ENCODE results near the gene CMTM8. TPM values are rescaled to one million over a fixed set of nuclear protein-coding genes. Genes with fewer than 3 reads are reported as not detected.

CMTM8 gene
- total RNA-seq, 1 experiment from 2014 or later = 9.0 TPM

DNA sequence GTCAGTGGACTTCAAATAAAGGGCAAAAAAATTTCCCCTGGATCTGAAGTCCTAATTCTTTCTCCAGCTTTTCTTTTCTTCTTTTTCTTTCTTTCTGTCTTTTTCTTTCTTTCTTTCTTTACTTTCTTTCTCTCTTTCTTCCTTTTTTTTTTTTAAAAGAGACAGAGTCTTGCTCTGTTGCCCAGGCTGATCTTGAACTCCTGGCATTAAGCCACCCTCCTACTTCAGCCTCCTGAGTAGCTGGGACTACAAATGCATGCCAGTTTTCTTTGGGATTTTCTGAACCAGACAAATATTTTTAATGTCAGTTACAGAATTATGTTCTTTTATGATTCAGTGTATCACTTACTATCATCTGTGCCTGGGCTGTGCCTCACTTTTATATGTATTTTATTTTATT lies 45.4 kb upstream of the CMTM8 start:
- ChIA-PET CTCF (no interaction called here), POLR2A (no interaction called here)
- H3K27me3 Mint-ChIP-seq (ENCODE audit: low read depth) = no peaks in the 10 kb centered on the region
- H3K27ac Mint-ChIP-seq = no peak overlapping the region
- no peaks in the 10 kb centered on the region for H3K36me3 Mint-ChIP-seq
- DNase-seq (ENCODE audit: low spot score) (no peak), ATAC-seq (no peak)
- TF ChIP-seq TEAD4 (CRISPR knock-in tag; IDR thresholded peaks at IDR 0.05) (no peak), ESRRA (CRISPR knock-in tag; IDR thresholded peaks at IDR 0.05; ENCODE audit: borderline replicate concordance) (no peak), SMAD4 (CRISPR knock-in tag; IDR thresholded peaks at IDR 0.05) (no peak), KAT7 (CRISPR knock-in tag; IDR thresholded peaks at IDR 0.05; ENCODE audit: borderline replicate concordance) (no peak), TP53 (CRISPR knock-in tag; IDR thresholded peaks at IDR 0.05) (no peak), CREM (CRISPR knock-in tag; IDR thresholded peaks at IDR 0.05) (no peak), SP1 (CRISPR knock-in tag; conservative IDR thresholded peaks at IDR 0.05) (no peak)
- no peaks in the 10 kb centered on the region for H3K9me3 Mint-ChIP-seq
- H3K4me1 Mint-ChIP-seq = peaks cover 10% of the 10 kb centered on the region
- H3K4me3 Mint-ChIP-seq = no peak overlapping the region

DNA sequence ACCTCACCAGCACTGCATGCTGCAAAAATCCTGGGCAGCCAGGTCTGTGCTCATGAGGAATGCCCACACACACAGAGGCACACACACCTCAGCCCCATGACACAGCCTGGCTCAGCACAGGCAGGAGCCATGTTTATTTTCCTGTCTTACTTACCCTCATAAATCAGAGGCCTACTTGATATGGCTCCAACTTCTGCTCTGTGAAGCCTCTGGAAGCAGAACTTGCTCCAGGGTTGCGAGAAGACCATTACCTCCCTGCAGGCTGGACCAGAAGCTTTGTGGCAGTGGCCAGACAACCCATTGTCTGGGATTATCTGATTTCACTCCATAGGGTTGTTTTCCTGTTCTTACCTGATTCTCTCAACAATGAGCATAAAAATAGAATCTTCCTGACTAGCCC lies 43.8 kb upstream of the CMTM8 start:
- peaks cover 4% of the 10 kb centered on the region; the same call in 1 of the 2 replicates for H3K4me1 Mint-ChIP-seq

DNA sequence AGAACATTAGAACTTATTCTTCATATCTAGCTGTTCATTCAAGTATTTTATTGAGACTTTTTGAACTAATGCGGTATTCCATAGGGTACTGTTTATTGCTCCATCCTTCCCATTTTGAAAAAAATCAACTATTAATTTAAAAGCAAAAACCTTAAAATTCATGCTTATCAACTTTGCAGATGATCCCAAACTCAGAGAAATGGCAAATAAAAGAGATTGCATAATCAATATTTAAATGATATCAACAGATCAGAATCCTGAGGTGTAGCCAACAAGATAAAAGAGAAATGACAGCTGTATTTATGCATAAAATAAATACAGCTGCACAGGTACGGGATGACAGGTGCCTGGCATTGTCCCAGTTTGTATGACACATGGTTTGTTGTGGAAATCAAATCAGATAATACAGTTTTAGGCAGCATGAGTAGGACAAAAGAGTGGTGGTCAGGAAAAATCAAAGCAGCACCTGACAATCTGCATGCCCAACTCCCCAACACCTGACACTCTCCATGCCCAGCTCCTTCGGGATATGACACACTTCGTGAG lies 42.4 kb upstream of the CMTM8 start:
- ATAC-seq (no peak), DNase-seq (ENCODE audit: low spot score) (no peak)
- H3K4me1 Mint-ChIP-seq = no peaks in the 10 kb centered on the region
- no peak overlapping the region for H3K4me3 Mint-ChIP-seq
- no peaks in the 10 kb centered on the region for H3K27me3 Mint-ChIP-seq (ENCODE audit: low read depth)
- H3K9me3 Mint-ChIP-seq = no peaks in the 10 kb centered on the region
- no peak overlapping the region for H3K27ac Mint-ChIP-seq
- ChIA-PET CTCF (no interaction called here), POLR2A (no interaction called here)
- no peak for TF ChIP-seq SMAD3 (CRISPR knock-in tag; IDR thresholded peaks at IDR 0.05; ENCODE audit: borderline replicate concordance)
- TF ChIP-seq, protein P1, sequence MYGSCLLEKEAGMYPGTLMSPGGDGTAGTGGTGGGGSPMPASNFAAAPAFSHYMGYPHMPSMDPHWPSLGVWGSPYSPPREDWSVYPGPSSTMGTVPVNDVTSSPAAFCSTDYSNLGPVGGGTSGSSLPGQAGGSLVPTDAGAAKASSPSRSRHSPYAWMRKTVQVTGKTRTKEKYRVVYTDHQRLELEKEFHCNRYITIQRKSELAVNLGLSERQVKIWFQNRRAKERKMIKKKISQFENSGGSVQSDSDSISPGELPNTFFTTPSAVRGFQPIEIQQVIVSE (CRISPR knock-in tag; IDR thresholded peaks at IDR 0.05; ENCODE audit: borderline replicate concordance) = no peak
- TF ChIP-seq ATF1 (CRISPR knock-in tag; IDR thresholded peaks at IDR 0.05) = no peak
- no peak for TF ChIP-seq NFE2L1 (CRISPR knock-in tag; IDR thresholded peaks at IDR 0.05)
- TF ChIP-seq NFATC4 (CRISPR knock-in tag; IDR thresholded peaks at IDR 0.05) = no peak
- TF ChIP-seq, protein P2, sequence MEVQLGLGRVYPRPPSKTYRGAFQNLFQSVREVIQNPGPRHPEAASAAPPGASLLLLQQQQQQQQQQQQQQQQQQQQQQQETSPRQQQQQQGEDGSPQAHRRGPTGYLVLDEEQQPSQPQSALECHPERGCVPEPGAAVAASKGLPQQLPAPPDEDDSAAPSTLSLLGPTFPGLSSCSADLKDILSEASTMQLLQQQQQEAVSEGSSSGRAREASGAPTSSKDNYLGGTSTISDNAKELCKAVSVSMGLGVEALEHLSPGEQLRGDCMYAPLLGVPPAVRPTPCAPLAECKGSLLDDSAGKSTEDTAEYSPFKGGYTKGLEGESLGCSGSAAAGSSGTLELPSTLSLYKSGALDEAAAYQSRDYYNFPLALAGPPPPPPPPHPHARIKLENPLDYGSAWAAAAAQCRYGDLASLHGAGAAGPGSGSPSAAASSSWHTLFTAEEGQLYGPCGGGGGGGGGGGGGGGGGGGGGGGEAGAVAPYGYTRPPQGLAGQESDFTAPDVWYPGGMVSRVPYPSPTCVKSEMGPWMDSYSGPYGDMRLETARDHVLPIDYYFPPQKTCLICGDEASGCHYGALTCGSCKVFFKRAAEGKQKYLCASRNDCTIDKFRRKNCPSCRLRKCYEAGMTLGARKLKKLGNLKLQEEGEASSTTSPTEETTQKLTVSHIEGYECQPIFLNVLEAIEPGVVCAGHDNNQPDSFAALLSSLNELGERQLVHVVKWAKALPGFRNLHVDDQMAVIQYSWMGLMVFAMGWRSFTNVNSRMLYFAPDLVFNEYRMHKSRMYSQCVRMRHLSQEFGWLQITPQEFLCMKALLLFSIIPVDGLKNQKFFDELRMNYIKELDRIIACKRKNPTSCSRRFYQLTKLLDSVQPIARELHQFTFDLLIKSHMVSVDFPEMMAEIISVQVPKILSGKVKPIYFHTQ (CRISPR knock-in tag; IDR thresholded peaks at IDR 0.05) = no peak
- TF ChIP-seq TEAD4 (CRISPR knock-in tag; IDR thresholded peaks at IDR 0.05) = no peak
- TF ChIP-seq, protein P3, sequence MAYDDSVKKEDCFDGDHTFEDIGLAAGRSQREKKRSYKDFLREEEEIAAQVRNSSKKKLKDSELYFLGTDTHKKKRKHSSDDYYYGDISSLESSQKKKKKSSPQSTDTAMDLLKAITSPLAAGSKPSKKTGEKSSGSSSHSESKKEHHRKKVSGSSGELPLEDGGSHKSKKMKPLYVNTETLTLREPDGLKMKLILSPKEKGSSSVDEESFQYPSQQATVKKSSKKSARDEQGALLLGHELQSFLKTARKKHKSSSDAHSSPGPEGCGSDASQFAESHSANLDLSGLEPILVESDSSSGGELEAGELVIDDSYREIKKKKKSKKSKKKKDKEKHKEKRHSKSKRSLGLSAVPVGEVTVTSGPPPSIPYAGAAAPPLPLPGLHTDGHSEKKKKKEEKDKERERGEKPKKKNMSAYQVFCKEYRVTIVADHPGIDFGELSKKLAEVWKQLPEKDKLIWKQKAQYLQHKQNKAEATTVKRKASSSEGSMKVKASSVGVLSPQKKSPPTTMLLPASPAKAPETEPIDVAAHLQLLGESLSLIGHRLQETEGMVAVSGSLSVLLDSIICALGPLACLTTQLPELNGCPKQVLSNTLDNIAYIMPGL (CRISPR knock-in tag; IDR thresholded peaks at IDR 0.05) = no peak
- TF ChIP-seq CBFB (CRISPR knock-in tag; IDR thresholded peaks at IDR 0.05; ENCODE audit: low read depth) = no peak
- TF ChIP-seq, protein P4, sequence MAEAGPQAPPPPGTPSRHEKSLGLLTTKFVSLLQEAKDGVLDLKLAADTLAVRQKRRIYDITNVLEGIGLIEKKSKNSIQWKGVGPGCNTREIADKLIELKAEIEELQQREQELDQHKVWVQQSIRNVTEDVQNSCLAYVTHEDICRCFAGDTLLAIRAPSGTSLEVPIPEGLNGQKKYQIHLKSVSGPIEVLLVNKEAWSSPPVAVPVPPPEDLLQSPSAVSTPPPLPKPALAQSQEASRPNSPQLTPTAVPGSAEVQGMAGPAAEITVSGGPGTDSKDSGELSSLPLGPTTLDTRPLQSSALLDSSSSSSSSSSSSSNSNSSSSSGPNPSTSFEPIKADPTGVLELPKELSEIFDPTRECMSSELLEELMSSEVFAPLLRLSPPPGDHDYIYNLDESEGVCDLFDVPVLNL (CRISPR knock-in tag; IDR thresholded peaks at IDR 0.05; ENCODE audit: borderline replicate concordance, low read depth) = no peak
- TF ChIP-seq TCF7 (CRISPR knock-in tag; IDR thresholded peaks at IDR 0.05; ENCODE audit: low read depth) = no peak
- TF ChIP-seq OVOL2 (CRISPR knock-in tag; IDR thresholded peaks at IDR 0.05; ENCODE audit: borderline replicate concordance) = no peak
- no peak for TF ChIP-seq SMAD4 (CRISPR knock-in tag; IDR thresholded peaks at IDR 0.05)
- TF ChIP-seq, protein P5, sequence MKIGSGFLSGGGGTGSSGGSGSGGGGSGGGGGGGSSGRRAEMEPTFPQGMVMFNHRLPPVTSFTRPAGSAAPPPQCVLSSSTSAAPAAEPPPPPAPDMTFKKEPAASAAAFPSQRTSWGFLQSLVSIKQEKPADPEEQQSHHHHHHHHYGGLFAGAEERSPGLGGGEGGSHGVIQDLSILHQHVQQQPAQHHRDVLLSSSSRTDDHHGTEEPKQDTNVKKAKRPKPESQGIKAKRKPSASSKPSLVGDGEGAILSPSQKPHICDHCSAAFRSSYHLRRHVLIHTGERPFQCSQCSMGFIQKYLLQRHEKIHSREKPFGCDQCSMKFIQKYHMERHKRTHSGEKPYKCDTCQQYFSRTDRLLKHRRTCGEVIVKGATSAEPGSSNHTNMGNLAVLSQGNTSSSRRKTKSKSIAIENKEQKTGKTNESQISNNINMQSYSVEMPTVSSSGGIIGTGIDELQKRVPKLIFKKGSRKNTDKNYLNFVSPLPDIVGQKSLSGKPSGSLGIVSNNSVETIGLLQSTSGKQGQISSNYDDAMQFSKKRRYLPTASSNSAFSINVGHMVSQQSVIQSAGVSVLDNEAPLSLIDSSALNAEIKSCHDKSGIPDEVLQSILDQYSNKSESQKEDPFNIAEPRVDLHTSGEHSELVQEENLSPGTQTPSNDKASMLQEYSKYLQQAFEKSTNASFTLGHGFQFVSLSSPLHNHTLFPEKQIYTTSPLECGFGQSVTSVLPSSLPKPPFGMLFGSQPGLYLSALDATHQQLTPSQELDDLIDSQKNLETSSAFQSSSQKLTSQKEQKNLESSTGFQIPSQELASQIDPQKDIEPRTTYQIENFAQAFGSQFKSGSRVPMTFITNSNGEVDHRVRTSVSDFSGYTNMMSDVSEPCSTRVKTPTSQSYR (CRISPR knock-in tag; IDR thresholded peaks at IDR 0.05) = no peak
- TF ChIP-seq, protein P6, sequence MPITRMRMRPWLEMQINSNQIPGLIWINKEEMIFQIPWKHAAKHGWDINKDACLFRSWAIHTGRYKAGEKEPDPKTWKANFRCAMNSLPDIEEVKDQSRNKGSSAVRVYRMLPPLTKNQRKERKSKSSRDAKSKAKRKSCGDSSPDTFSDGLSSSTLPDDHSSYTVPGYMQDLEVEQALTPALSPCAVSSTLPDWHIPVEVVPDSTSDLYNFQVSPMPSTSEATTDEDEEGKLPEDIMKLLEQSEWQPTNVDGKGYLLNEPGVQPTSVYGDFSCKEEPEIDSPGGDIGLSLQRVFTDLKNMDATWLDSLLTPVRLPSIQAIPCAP (CRISPR knock-in tag; IDR thresholded peaks at IDR 0.05) = no peak
- H3K36me3 Mint-ChIP-seq = no peaks in the 10 kb centered on the region

More for the DNA sequence above, 43.8 kb upstream of the CMTM8 start:
- Mint-ChIP-seq H3K4me3 (no peak overlapping the region), H3K27me3 (ENCODE audit: low read depth) (no peaks in the 10 kb centered on the region), H3K9me3 (no peaks in the 10 kb centered on the region), H3K36me3 (no peaks in the 10 kb centered on the region), H3K27ac (no peak overlapping the region)
- no peak for TF ChIP-seq TEAD1 (CRISPR knock-in tag; IDR thresholded peaks at IDR 0.05)
- TF ChIP-seq ZNF671 (CRISPR knock-in tag; IDR thresholded peaks at IDR 0.05) = no peak
- TF ChIP-seq FOXJ3 (CRISPR knock-in tag; IDR thresholded peaks at IDR 0.05; ENCODE audit: borderline replicate concordance) = no peak
- CTCF ChIA-PET = no interaction called here
- DNase-seq (ENCODE audit: low spot score) (no peak), ATAC-seq (no peak)
- POLR2A ChIA-PET = no interaction called here
